WI38 (cell line): ENCODE results near the gene DNMT3B.
A peak's percentile ranks its signal among the peaks of the same experiment; 100 is the strongest.

Experiments
- H3K4me3 ChIP-seq: 2 replicates; pipeline ENCODE4 v1.5.1; 2011; ENCODE audit warnings: low read depth, mild to moderate bottlenecking, control low read depth, low read length
- CTCF ChIP-seq: IDR thresholded peaks from 2 replicates; pipeline ENCODE4 v1.5.1; 2012; ENCODE audit warnings: low read depth, mild to moderate bottlenecking, control low read depth, low read length

Gene DNMT3B

GRCh38 chr20:32752458-32753250, 9.5 kb upstream of the DNMT3B start:
- peak overlapping the region; percentile 27; the same call in 1 of the 2 replicates for H3K4me3 ChIP-seq
- no peak for TF ChIP-seq CTCF

GRCh38 chr20:32753731-32754130, 8.5 kb upstream of the DNMT3B start:
- TF ChIP-seq CTCF: no peak
- no peak overlapping the region for H3K4me3 ChIP-seq

- no peak overlapping the region for H3K4me3 ChIP-seq
- no peak for TF ChIP-seq CTCF
These were observed 6.0 kb upstream of the DNMT3B start for GRCh38 chr20:32756156-32756555.

GRCh38 chr20:32761417-32761830, 761 bp upstream of the DNMT3B start:
- peak overlapping the region; percentile 89 for H3K4me3 ChIP-seq
- TF ChIP-seq CTCF: no peak

GRCh38 chr20:32762754-32763201, 593 bp downstream of the DNMT3B start:
- no peak for TF ChIP-seq CTCF
- H3K4me3 ChIP-seq: peak overlapping the region; percentile 89

DNA sequence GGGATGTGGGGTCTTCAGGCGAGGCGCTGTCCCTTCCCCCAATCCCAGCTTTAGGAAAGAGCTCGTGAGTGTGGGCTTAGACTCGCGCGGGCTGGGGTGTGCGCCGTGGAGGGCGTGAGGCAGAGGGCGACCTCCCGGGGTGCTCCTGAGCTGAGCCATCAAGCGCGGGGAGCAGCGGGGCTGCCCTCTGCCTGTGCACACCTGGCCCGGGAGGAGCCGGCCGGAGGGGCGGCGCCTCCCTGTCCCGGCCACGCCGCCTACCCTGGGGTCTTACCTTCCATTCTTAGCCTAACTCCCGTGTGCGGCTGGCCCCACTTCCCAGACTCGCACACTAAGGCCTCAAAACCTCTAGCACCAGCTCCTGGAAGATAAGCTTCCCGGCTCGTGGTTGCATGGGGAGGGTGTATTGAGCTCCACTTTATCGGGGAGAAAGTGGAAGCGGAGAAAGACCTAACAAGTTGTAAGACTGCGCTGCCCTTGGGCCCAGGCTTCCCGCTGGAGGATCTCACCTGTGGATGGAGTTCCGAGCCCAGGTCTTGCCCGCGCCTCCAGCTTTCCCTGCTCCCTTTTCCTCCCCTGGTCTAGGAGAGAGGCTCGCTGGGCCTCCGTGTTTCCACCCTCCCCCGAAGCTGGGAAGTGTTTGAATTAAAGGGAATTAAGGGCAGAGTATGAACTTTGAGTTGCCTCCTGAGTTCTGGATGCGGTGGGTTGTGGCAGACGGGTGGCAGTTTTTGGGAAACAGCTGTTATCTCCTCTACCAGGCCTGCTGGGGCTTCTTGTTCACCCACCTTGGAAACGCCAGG, 1.2 kb downstream of the DNMT3B start:
- TF ChIP-seq CTCF: no peak
- H3K4me3 ChIP-seq: peak overlapping the region; percentile 89
